K562 (cell line): ENCODE measurements around the gene BCL7B. TPM values are rescaled to one million over a fixed set of nuclear protein-coding genes. Genes with fewer than 3 reads are reported as not detected.

ENCODE experiments used
- ARID2 ChIP-seq: fragments of 450-650 bp; IDR thresholded peaks from 2 replicates; pipeline ENCODE4 v1.6.1; 2017; ENCODE audit warnings: antibody characterized with exemption, mild to moderate bottlenecking
- ARID3B ChIP-seq: fragments of 250-450 bp; sonication (Bioruptor Pico); IDR thresholded peaks from 2 replicates; pipeline ENCODE4 v1.4.0; 2020; ENCODE audit warnings: borderline replicate concordance
- FOXM1 ChIP-seq, 2 experiments: fragments of 450-650 bp in 1 of 2; sonication (generic) in 1 of 2; formaldehyde crosslinking in 1 of 2; IDR thresholded peaks; 2 replicates each; pipeline versions ENCODE4 v1.6.1 to v1.9.0; 2017 to 2022; ENCODE audit warnings: low read depth in 2 of 2, mild to moderate bottlenecking in 2 of 2, missing genetic modification reagents in 1 of 2, moderate library complexity in 1 of 2
- MCM2 ChIP-seq: fragments of 450-650 bp; IDR thresholded peaks from 2 replicates; pipeline ENCODE4 v1.6.1; 2017; ENCODE audit warnings: low read depth, mild to moderate bottlenecking
- NEUROD1 ChIP-seq: fragments of 150-350 bp; IDR thresholded peaks from 2 replicates; pipeline ENCODE4 v1.6.1; 2014; ENCODE audit warnings: borderline replicate concordance, low read length, low read depth; ENCODE audit not compliant: partially characterized antibody
- SIN3A ChIP-seq, 2 experiments: fragments of 150-350 bp in 1 of 2; IDR thresholded peaks; 2 replicates each; pipeline ENCODE4 v1.6.1; 2011 to 2016; ENCODE audit warnings: borderline replicate concordance in 2 of 2, low read depth in 2 of 2, low read length in 2 of 2, mild to moderate bottlenecking in 2 of 2, moderate library complexity in 2 of 2; ENCODE audit not compliant: control insufficient read depth in 1 of 2
- TARDBP ChIP-seq: fragments of 450-650 bp; IDR thresholded peaks from 2 replicates; pipeline ENCODE4 v1.6.1; 2016
- ZBTB17 ChIP-seq: fragments of 450-650 bp; formaldehyde crosslinking; IDR thresholded peaks from 2 replicates; pipeline ENCODE4 v1.4.0; 2020; ENCODE audit warnings: mild to moderate bottlenecking
- ZNF124 ChIP-seq: sonication (generic); formaldehyde crosslinking; IDR thresholded peaks from 2 replicates; pipeline ENCODE4 v1.8.1; 2022; ENCODE audit warnings: missing genetic modification reagents
- ZNF398 ChIP-seq: fragments of 250-450 bp; sonication (Bioruptor Pico); IDR thresholded peaks from 2 replicates; pipeline ENCODE4 v1.8.0; 2021; ENCODE audit warnings: moderate library complexity, mild to moderate bottlenecking, inconsistent platforms
- ZNF507 ChIP-seq: conservative IDR thresholded peaks from 2 replicates; pipeline ENCODE4 v1.6.1; 2017; ENCODE audit warnings: missing genetic modification characterization, missing compliant biosample characterization
- polyA plus RNA-seq, 8 experiments: library from polyadenylated mRNA; depleted of rRNA in 4 of 8; stranded (reverse) in 5 of 8; unstranded in 3 of 8; fragments of >200 nt; fragmentation: Nextera tagmentation in 2 of 8; fragmentation: Illumina TruSeq in 1 of 8; extraction: Ambion mirVana in 2 of 8; extraction: Trizol in 1 of 8; gene quantifications; 2 replicates each; pipeline versions ENCODE4 v1.2.1 to v1.2.3, GENCODE V29; 2011 to 2014; ENCODE audit warnings: inconsistent platforms in 1 of 8, missing spikeins in 1 of 8
- total RNA-seq, 7 experiments: library from RNA; depleted of rRNA in 6 of 7; stranded (reverse); fragments of >200 nt in 6 of 7; fragmentation: Illumina TruSeq in 2 of 7; extraction: Trizol in 2 of 7; gene quantifications; 2 replicates each; pipeline versions ENCODE4 v1.2.1 to v1.2.3, GENCODE V29; 2011 to 2021; ENCODE audit warnings: low replicate concordance in 1 of 7
- TF ChIP-seq, protein P1 (sequence below): sonication (generic); formaldehyde crosslinking; IDR thresholded peaks from 2 replicates; pipeline ENCODE4 v1.4.0; 2020; ENCODE audit warnings: mild to moderate bottlenecking, missing genetic modification reagents
- TF ChIP-seq, protein P2 (sequence below): fragments of 450-650 bp; formaldehyde crosslinking; IDR thresholded peaks from 2 replicates; pipeline ENCODE4 v1.4.0; 2022; ENCODE audit warnings: missing genetic modification characterization
- TF ChIP-seq, protein P3 (sequence below): fragments of 450-650 bp; IDR thresholded peaks from 2 replicates; pipeline ENCODE4 v1.6.1; 2017; ENCODE audit warnings: antibody characterized with exemption
- TF ChIP-seq, protein P4 (sequence below): IDR thresholded peaks from 2 replicates; pipeline ENCODE4 v1.6.1; 2014; ENCODE audit warnings: antibody characterized with exemption

BCL7B gene
- total and polyA plus RNA-seq, 9 of the 15 experiments (the other 6 are each of a cell fraction or from before 2014, with no cell fraction given): 10.0 to 73.2 (median 32.9) TPM

GRCh38 chr7:73578342-73579128 lies 21.0 kb upstream of the BCL7B start, which contains the start of gene TBL2 (continued):
- TF ChIP-seq ZNF398 (CRISPR knock-in tag) (no peak), SIN3A (IDR thresholded peaks at IDR 0.05; ENCODE audit: borderline replicate concordance in 2 of 2, control insufficient read depth in 1 of 2, low read depth in 2 of 2, low read length in 2 of 2) (peak; percentile 48 to 51; a peak in 2 of 4 replicates), ARID2 (no peak), MCM2 (no peak), NEUROD1 (peak; percentile 77), FOXM1 (IDR thresholded peaks at IDR 0.05; ENCODE audit: low read depth) (no peak), FOXM1 (CRISPR knock-in tag; IDR thresholded peaks at IDR 0.05; ENCODE audit: low read depth) (no peak), ARID3B (CRISPR knock-in tag) (no peak), TARDBP (0 out of 2 replicates have a peak, but pooled peaks have one; percentile 32), ZBTB17 (CRISPR knock-in tag) (0 out of 2 replicates have a peak, but pooled peaks have one; percentile 55), ZNF507 (no peak), ZNF124 (CRISPR knock-in tag) (peak; percentile 8; the same call in 1 of the 2 replicates)
- TF ChIP-seq, protein P1, sequence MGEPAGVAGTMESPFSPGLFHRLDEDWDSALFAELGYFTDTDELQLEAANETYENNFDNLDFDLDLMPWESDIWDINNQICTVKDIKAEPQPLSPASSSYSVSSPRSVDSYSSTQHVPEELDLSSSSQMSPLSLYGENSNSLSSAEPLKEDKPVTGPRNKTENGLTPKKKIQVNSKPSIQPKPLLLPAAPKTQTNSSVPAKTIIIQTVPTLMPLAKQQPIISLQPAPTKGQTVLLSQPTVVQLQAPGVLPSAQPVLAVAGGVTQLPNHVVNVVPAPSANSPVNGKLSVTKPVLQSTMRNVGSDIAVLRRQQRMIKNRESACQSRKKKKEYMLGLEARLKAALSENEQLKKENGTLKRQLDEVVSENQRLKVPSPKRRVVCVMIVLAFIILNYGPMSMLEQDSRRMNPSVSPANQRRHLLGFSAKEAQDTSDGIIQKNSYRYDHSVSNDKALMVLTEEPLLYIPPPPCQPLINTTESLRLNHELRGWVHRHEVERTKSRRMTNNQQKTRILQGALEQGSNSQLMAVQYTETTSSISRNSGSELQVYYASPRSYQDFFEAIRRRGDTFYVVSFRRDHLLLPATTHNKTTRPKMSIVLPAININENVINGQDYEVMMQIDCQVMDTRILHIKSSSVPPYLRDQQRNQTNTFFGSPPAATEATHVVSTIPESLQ (CRISPR knock-in tag): no peak
- TF ChIP-seq, protein P2, sequence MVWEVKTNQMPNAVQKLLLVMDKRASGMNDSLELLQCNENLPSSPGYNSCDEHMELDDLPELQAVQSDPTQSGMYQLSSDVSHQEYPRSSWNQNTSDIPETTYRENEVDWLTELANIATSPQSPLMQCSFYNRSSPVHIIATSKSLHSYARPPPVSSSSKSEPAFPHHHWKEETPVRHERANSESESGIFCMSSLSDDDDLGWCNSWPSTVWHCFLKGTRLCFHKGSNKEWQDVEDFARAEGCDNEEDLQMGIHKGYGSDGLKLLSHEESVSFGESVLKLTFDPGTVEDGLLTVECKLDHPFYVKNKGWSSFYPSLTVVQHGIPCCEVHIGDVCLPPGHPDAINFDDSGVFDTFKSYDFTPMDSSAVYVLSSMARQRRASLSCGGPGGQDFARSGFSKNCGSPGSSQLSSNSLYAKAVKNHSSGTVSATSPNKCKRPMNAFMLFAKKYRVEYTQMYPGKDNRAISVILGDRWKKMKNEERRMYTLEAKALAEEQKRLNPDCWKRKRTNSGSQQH: 0 out of 2 replicates have a peak, but pooled peaks have one; percentile 21
- TF ChIP-seq, protein P3, sequence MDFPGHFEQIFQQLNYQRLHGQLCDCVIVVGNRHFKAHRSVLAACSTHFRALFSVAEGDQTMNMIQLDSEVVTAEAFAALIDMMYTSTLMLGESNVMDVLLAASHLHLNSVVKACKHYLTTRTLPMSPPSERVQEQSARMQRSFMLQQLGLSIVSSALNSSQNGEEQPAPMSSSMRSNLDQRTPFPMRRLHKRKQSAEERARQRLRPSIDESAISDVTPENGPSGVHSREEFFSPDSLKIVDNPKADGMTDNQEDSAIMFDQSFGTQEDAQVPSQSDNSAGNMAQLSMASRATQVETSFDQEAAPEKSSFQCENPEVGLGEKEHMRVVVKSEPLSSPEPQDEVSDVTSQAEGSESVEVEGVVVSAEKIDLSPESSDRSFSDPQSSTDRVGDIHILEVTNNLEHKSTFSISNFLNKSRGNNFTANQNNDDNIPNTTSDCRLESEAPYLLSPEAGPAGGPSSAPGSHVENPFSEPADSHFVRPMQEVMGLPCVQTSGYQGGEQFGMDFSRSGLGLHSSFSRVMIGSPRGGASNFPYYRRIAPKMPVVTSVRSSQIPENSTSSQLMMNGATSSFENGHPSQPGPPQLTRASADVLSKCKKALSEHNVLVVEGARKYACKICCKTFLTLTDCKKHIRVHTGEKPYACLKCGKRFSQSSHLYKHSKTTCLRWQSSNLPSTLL: no peak
- TF ChIP-seq, protein P4, sequence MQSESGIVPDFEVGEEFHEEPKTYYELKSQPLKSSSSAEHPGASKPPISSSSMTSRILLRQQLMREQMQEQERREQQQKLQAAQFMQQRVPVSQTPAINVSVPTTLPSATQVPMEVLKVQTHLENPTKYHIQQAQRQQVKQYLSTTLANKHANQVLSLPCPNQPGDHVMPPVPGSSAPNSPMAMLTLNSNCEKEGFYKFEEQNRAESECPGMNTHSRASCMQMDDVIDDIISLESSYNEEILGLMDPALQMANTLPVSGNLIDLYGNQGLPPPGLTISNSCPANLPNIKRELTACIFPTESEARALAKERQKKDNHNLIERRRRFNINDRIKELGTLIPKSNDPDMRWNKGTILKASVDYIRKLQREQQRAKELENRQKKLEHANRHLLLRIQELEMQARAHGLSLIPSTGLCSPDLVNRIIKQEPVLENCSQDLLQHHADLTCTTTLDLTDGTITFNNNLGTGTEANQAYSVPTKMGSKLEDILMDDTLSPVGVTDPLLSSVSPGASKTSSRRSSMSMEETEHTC: 0 out of 2 replicates have a peak, but pooled peaks have one; percentile 36
